ENCODE results near the gene RSF1.
"Not testable (repeated sequence)": the region's sequence is repeated elsewhere in the genome, so short reads cannot be mapped to it uniquely, and the experiment has no call there.

Gene RSF1

GRCh38 chr11:77820565-77821348 is at the start of gene RSF1, which contains the start of gene AAMDC:
Gene RSF1, minus strand, starts transcription at chr11:77820722. Its CDS starts 8 bp downstream, at chr11:77820714.
Gene AAMDC, plus strand, starts transcription at chr11:77821144. Its CDS starts 21,353 bp downstream, at chr11:77842497.
- peak; percentile 98 for DNase-seq (ENCODE audit: low read depth in 2 of 2)

GRCh38 chr11:77868744-77869143 is 48.2 kb upstream of the RSF1 start:
- DNase-seq (ENCODE audit: low read depth in 2 of 2) = no peak

GRCh38 chr11:77866336-77866735 is 45.8 kb upstream of the RSF1 start:
- DNase-seq (ENCODE audit: low read depth in 2 of 2) = no peak

- no peak for DNase-seq (ENCODE audit: low read depth in 2 of 2)
Measured at GRCh38 chr11:77865805-77866204, 45.3 kb upstream of the RSF1 start.

GRCh38 chr11:77861444-77861843 is 40.9 kb upstream of the RSF1 start:
- DNase-seq (ENCODE audit: low read depth in 2 of 2) = not testable (repeated sequence)

- not testable (repeated sequence) for DNase-seq (ENCODE audit: low read depth in 2 of 2)
Measured at GRCh38 chr11:77857906-77858457, 37.5 kb upstream of the RSF1 start.

GRCh38 chr11:77854838-77855237 is 34.3 kb upstream of the RSF1 start:
- DNase-seq (ENCODE audit: low read depth in 2 of 2) = no peak

- no peak for DNase-seq (ENCODE audit: low read depth in 2 of 2)
Measured at GRCh38 chr11:77851503-77851902, 31.0 kb upstream of the RSF1 start.

GRCh38 chr11:77843700-77844099 is 23.2 kb upstream of the RSF1 start:
- not testable (repeated sequence) for DNase-seq (ENCODE audit: low read depth in 2 of 2)

GRCh38 chr11:77842441-77843121 is 22.1 kb upstream of the RSF1 start:
- no peak for DNase-seq (ENCODE audit: low read depth in 2 of 2)

- DNase-seq (ENCODE audit: low read depth in 2 of 2) = no peak
Measured at GRCh38 chr11:77833302-77833701, 12.8 kb upstream of the RSF1 start.

GRCh38 chr11:77828926-77829325 is 8.4 kb upstream of the RSF1 start:
- DNase-seq (ENCODE audit: low read depth in 2 of 2) = no peak

GRCh38 chr11:77823775-77824174 is 3.3 kb upstream of the RSF1 start:
- no peak for DNase-seq (ENCODE audit: low read depth in 2 of 2)

- DNase-seq (ENCODE audit: low read depth in 2 of 2) = not testable (repeated sequence)
Measured at GRCh38 chr11:77822126-77822525, 1.6 kb upstream of the RSF1 start.

- no peak for DNase-seq (ENCODE audit: low read depth in 2 of 2)
Measured at GRCh38 chr11:77821349-77821851, 878 bp upstream of the RSF1 start.

GRCh38 chr11:77819921-77820564 is 479 bp downstream of the RSF1 start:
- no peak for DNase-seq (ENCODE audit: low read depth in 2 of 2)

GRCh38 chr11:77819411-77819920 is 1.1 kb downstream of the RSF1 start:
- peak; percentile 45 to 56 for DNase-seq (ENCODE audit: low read depth in 2 of 2)

GRCh38 chr11:77815459-77815858 is 5.1 kb downstream of the RSF1 start:
- no peak for DNase-seq (ENCODE audit: low read depth in 2 of 2)

- DNase-seq (ENCODE audit: low read depth in 2 of 2) = no peak
Measured at GRCh38 chr11:77814848-77815247, 5.7 kb downstream of the RSF1 start.

- DNase-seq (ENCODE audit: low read depth in 2 of 2) = no peak
Measured at GRCh38 chr11:77813256-77813655, 7.3 kb downstream of the RSF1 start.

- DNase-seq (ENCODE audit: low read depth in 2 of 2) = no peak
Measured at GRCh38 chr11:77806993-77807392, 13.5 kb downstream of the RSF1 start.

GRCh38 chr11:77806415-77806814 is 14.1 kb downstream of the RSF1 start:
- DNase-seq (ENCODE audit: low read depth in 2 of 2) = no peak
